H1 (cell line): ENCODE measurements around the gene CYP26A1. TPM values are rescaled to one million over a fixed set of nuclear protein-coding genes. Genes with fewer than 3 reads are reported as not detected.
A peak's percentile ranks its signal among the peaks of the same experiment; 100 is the strongest.

Source experiments
- CBX5 ChIP-seq: fragments of 300-800, 300-1000 bp; sonication (generic); IDR thresholded peaks from 2 replicates; pipeline ENCODE4 v1.7.1; 2016; ENCODE audit warnings: antibody characterized with exemption, low read length, low read depth
- EZH2 ChIP-seq: fragments of 200-600 bp; sonication (generic); IDR thresholded peaks from 2 replicates; pipeline ENCODE4 v1.7.1; 2012; ENCODE audit warnings: low read depth, mild to moderate bottlenecking, moderate library complexity, low read length, inconsistent platforms; ENCODE audit not compliant: severe bottlenecking
- HDAC2 ChIP-seq, 2 experiments: fragments of 300-600 bp in 1 of 2; sonication (generic) in 1 of 2; IDR thresholded peaks; 2 replicates each; pipeline ENCODE4 v1.6.1; 2011 to 2012; ENCODE audit warnings: low read depth in 2 of 2, low read length in 2 of 2, mild to moderate bottlenecking in 2 of 2, moderate library complexity in 2 of 2, borderline replicate concordance in 1 of 2, inconsistent platforms in 1 of 2
- JUN ChIP-seq: IDR thresholded peaks from 2 replicates; pipeline ENCODE4 v1.6.1; 2011; ENCODE audit warnings: low read depth, mild to moderate bottlenecking, improper control_type of control experiment, low read length
- JUND ChIP-seq: IDR thresholded peaks from 2 replicates; pipeline ENCODE4 v1.6.1; 2011; ENCODE audit warnings: mild to moderate bottlenecking, improper control_type of control experiment, low read length
- KDM1A ChIP-seq: fragments of 200-600, 300-600 bp; sonication (generic); IDR thresholded peaks from 2 replicates; pipeline ENCODE4 v1.7.1; 2016; ENCODE audit warnings: mild to moderate bottlenecking, low read length, borderline replicate concordance
- KDM5A ChIP-seq: fragments of 200-600 bp; IDR thresholded peaks from 2 replicates; pipeline ENCODE4 v1.7.1; 2012; ENCODE audit warnings: mild to moderate bottlenecking, low read length, inconsistent platforms, mixed read lengths
- PHF8 ChIP-seq: fragments of 200-600 bp; sonication (generic); conservative IDR thresholded peaks from 2 replicates; pipeline ENCODE4 v1.7.1; 2012; ENCODE audit warnings: low read depth, mild to moderate bottlenecking, inconsistent platforms, low read length, moderate library complexity
- POLR2A ChIP-seq, 2 experiments: IDR thresholded peaks; 1 replicate in 1 of 2; 2 replicates in 1 of 2; pipeline ENCODE4 v1.6.1; 2011; ENCODE audit warnings: low read depth in 2 of 2, low read length in 2 of 2, mild to moderate bottlenecking in 2 of 2; ENCODE audit errors: control extremely low read depth in 1 of 2
- POLR2AphosphoS5 ChIP-seq: IDR thresholded peaks from 2 replicates; pipeline ENCODE4 v1.6.1; 2011; ENCODE audit warnings: low read depth, low read length
- RFX5 ChIP-seq: IDR thresholded peaks from 2 replicates; pipeline ENCODE4 v1.6.1; 2011; ENCODE audit warnings: low read depth, low read length, improper control_type of control experiment, borderline replicate concordance
- RXRA ChIP-seq: IDR thresholded peaks from 2 replicates; pipeline ENCODE4 v1.6.1; 2011; ENCODE audit warnings: low read depth, mild to moderate bottlenecking, low read length, moderate library complexity; ENCODE audit not compliant: insufficient read depth
- TEAD4 ChIP-seq: IDR thresholded peaks from 2 replicates; pipeline ENCODE4 v1.6.1; 2012; ENCODE audit warnings: low read depth, low read length, inconsistent platforms, mixed read lengths
- ZNF274 ChIP-seq: IDR thresholded peaks from 2 replicates; pipeline ENCODE4 v1.7.0; 2012; ENCODE audit warnings: low read length, borderline replicate concordance; ENCODE audit errors: extremely low read depth
- polyA plus RNA-seq, 7 experiments: library from polyadenylated mRNA; depleted of rRNA in 3 of 7; stranded (reverse) in 5 of 7; unstranded in 2 of 7; fragments of >200 nt in 5 of 7; fragments of 200-250 nt in 2 of 7; gene quantifications; 1 replicate in 5 of 7; 2 replicates in 1 of 7; 4 replicates in 1 of 7; pipeline versions ENCODE4 v1.2.1 to v1.2.3, GENCODE V29; 2011 to 2013; ENCODE audit warnings: missing spikeins in 2 of 7, mixed read lengths in 2 of 7
- total RNA-seq: library from RNA; stranded (reverse); fragmentation: NEBNext Ultra II Directional; extraction: Animal tissue kit (Norgen Biotek cat#: 25700); gene quantifications from 2 replicates; pipeline ENCODE4 v1.2.1, GENCODE V29; 2021

The CYP26A1 gene
- total and polyA plus RNA-seq, 2 of the 8 experiments (the other 6 are each of a cell fraction or from before 2014, with no cell fraction given): 5.0 to 9.1 TPM

GRCh38 chr10:93062514-93063143 lies 11.1 kb upstream of the CYP26A1 start (continued):
- TF ChIP-seq PHF8: no peak
- TF ChIP-seq EZH2: peak; percentile 20
- TF ChIP-seq POLR2A (IDR thresholded peaks at IDR 0.05; ENCODE audit: control extremely low read depth in 1 of 2, low read depth in 2 of 2, low read length in 2 of 2): no peak
- no peak for TF ChIP-seq KDM5A
- TF ChIP-seq HDAC2 (IDR thresholded peaks at IDR 0.05; ENCODE audit: borderline replicate concordance in 1 of 2, low read depth in 2 of 2, low read length in 2 of 2): peak; percentile 69 to 95; a peak in 3 of 4 replicates
- no peak for TF ChIP-seq POLR2AphosphoS5
- TF ChIP-seq JUN: no peak
- TF ChIP-seq KDM1A: no peak
- TF ChIP-seq RXRA: no peak
- TF ChIP-seq TEAD4: peak; percentile 69; the same call in 1 of the 2 replicates
- no peak for TF ChIP-seq CBX5
- TF ChIP-seq ZNF274: no peak
- no peak for TF ChIP-seq RFX5
- 0 out of 2 replicates have a peak, but pooled peaks have one; percentile 6 for TF ChIP-seq JUND
